Measurements from ENCODE around the gene RANBP17. TPM values are rescaled to one million over a fixed set of nuclear protein-coding genes. Genes with fewer than 3 reads are reported as not detected.

RANBP17 gene
- total and polyA plus RNA-seq, 12 donors: 5.5 to 119 (median 22.2) TPM

GRCh38 chr5:171250738-171251137, 388.9 kb downstream of the RANBP17 start:
- TF ChIP-seq CTCF (IDR thresholded peaks at IDR 0.05) (no peak), POLR2A (IDR thresholded peaks at IDR 0.05) (no peak)
- WGBS, 4 donors: 95 to 100% (median 98%) methylated on average over 1 of the region's 1 CpG

GRCh38 chr5:171251519-171251918, 389.7 kb downstream of the RANBP17 start:
- H3K27me3 ChIP-seq: no peaks in the 10 kb centered on the region
- TF ChIP-seq POLR2A (IDR thresholded peaks at IDR 0.05) (no peak), CTCF (IDR thresholded peaks at IDR 0.05) (no peak)
- no peaks in the 10 kb centered on the region for H3K4me1 ChIP-seq (replicated peaks in 1 of 2)
- 94 to 98% (median 96%) methylated on average over 19 to 21 of the region's 21 CpGs for WGBS, 4 donors
- H3K36me3 ChIP-seq (replicated peaks in 1 of 2): no peaks in the 10 kb centered on the region
- intact Hi-C loops (cut with DNase I): no loop called here
- peaks cover 0 to 6% (median 0%) of the 10 kb centered on the region in 3 donors for H3K9me3 ChIP-seq (replicated peaks in 1 of 3)
- DNase-seq: no peak
- H3K4me3 ChIP-seq: no peak overlapping the region
- H3K27ac ChIP-seq: no peak overlapping the region

More at GRCh38 chr5:171250738-171251137, 388.9 kb downstream of the RANBP17 start:
- Histone ChIP-seq H3K27me3 (no peaks in the 10 kb centered on the region), H3K4me1 (replicated peaks in 1 of 2) (no peaks in the 10 kb centered on the region), H3K4me3 (no peak overlapping the region), H3K27ac (no peak overlapping the region), H3K36me3 (replicated peaks in 1 of 2) (no peaks in the 10 kb centered on the region), H3K9me3 (replicated peaks in 1 of 3) (peaks cover 0 to 6% (median 0%) of the 10 kb centered on the region in 3 donors)
- intact Hi-C loops (cut with DNase I): no loop called here
- no peak for DNase-seq

DNA sequence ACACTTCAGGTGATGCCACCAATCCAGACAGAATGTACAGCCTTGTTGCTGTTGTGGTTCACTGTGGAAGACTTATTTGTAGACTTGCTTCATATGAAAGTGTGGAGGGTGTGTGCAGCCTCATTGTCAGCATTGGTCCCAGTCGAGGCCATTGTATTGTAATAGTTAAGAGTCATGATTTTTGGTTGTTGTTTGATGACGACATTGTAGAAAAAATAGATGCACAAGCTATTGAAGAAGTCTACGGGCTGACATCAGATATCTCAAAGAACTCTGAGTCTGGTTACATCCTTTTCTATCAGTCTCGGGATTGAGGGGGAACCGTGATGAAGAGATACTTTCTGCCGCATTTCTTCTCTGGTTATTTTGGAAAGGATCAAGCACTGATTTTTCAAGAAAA, 390.9 kb downstream of the RANBP17 start:
- Histone ChIP-seq H3K27me3 (no peaks in the 10 kb centered on the region), H3K36me3 (replicated peaks in 1 of 2) (no peaks in the 10 kb centered on the region), H3K9me3 (replicated peaks in 1 of 3) (peaks cover 0 to 6% (median 0%) of the 10 kb centered on the region in 3 donors), H3K27ac (no peak overlapping the region), H3K4me3 (no peak overlapping the region), H3K4me1 (replicated peaks in 1 of 2) (no peaks in the 10 kb centered on the region)
- 95 to 97% (median 96%) methylated on average over 6 of the region's 6 CpGs for WGBS, 4 donors
- intact Hi-C loops (cut with DNase I): no loop called here
- no peak for TF ChIP-seq CTCF (IDR thresholded peaks at IDR 0.05)
- TF ChIP-seq POLR2A (IDR thresholded peaks at IDR 0.05): no peak
- no peak for DNase-seq

DNA sequence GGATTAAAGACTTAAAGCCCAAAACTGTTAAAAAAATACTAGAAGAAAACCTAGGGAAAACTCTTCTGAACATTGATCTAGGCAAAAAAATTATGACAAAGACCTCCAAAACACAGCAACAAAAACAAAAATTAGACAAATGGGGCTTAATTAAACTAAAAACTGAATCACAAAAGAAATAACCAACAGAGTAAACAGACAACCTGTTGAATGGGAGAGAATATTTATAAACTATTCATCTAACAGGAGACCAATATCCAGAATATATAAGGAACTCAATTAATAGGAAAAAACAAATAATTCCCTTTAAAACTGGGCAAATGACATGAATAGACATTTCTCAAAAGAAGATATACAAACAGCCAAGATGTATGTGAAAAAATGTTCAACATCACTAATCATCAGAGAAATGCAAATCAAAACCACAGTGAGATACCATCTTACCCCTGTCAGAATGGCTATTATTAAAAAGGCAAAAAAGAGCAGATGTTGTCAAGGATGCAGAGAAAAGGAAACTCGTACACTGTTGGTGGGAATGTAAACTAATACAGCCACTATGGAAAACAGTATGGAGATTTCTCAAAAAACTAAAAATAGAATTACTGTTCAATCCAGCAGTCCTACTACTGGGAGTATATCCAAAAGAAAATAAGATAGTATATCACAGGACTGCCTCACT, 397.1 kb downstream of the RANBP17 start:
- Histone ChIP-seq H3K9me3 (replicated peaks in 1 of 3) (no peaks in the 10 kb centered on the region), H3K36me3 (replicated peaks in 1 of 2) (no peaks in the 10 kb centered on the region), H3K4me1 (replicated peaks in 1 of 2) (no peaks in the 10 kb centered on the region), H3K27me3 (no peaks in the 10 kb centered on the region), H3K27ac (no peak overlapping the region), H3K4me3 (no peak overlapping the region)
- intact Hi-C loops (cut with DNase I): no loop called here
- WGBS, 4 donors: 74 to 86% (median 79%) methylated on average over 1 of the region's 1 CpG
- no peak for TF ChIP-seq POLR2A (IDR thresholded peaks at IDR 0.05)
- TF ChIP-seq CTCF (IDR thresholded peaks at IDR 0.05): no peak
- no peak for DNase-seq
